HepG2 (cell line): Measurements from ENCODE around the gene EXPH5. TPM values are rescaled to one million over a fixed set of nuclear protein-coding genes. Genes with fewer than 3 reads are reported as not detected.
A peak's percentile ranks its signal among the peaks of the same experiment; 100 is the strongest.

Source experiments
- ARID4A ChIP-seq: sonication (generic); formaldehyde crosslinking; IDR thresholded peaks from 2 replicates; pipeline ENCODE4 v1.5.0; 2020; ENCODE audit warnings: mild to moderate bottlenecking, missing genetic modification reagents, borderline replicate concordance
- CREB1 ChIP-seq, 2 experiments: fragments of 450-650 bp in 1 of 2; IDR thresholded peaks; 2 replicates each; pipeline ENCODE4 v1.6.1; 2016 to 2017; ENCODE audit warnings: control low read depth in 1 of 2, mild to moderate bottlenecking in 1 of 2, missing compliant biosample characterization in 1 of 2, missing genetic modification characterization in 1 of 2
- CSRNP1 ChIP-seq: sonication (generic); formaldehyde crosslinking; IDR thresholded peaks from 2 replicates; pipeline ENCODE4 v1.8.1; 2023; ENCODE audit warnings: mild to moderate bottlenecking, missing genetic modification reagents
- E2F2 ChIP-seq: sonication (generic); formaldehyde crosslinking; IDR thresholded peaks from 2 replicates; pipeline ENCODE4 v1.4.0; 2020; ENCODE audit warnings: missing genetic modification reagents, borderline replicate concordance
- GATAD2A ChIP-seq: IDR thresholded peaks from 2 replicates; pipeline ENCODE4 v1.6.1; 2016
- GLI4 ChIP-seq: sonication (generic); formaldehyde crosslinking; IDR thresholded peaks from 2 replicates; pipeline ENCODE4 v1.5.1; 2020; ENCODE audit warnings: missing genetic modification reagents, mild to moderate bottlenecking, moderate library complexity, borderline replicate concordance
- KDM2A ChIP-seq: sonication (generic); formaldehyde crosslinking; IDR thresholded peaks from 2 replicates; pipeline ENCODE4 v1.4.0; 2020; ENCODE audit warnings: low read depth, missing genetic modification reagents, borderline replicate concordance
- TEAD3 ChIP-seq: optimal IDR thresholded peaks from 2 replicates; pipeline ENCODE3; 2016; ENCODE audit warnings: borderline replicate concordance
- TERF1 ChIP-seq: sonication (generic); formaldehyde crosslinking; IDR thresholded peaks from 2 replicates; pipeline ENCODE4 v1.8.0; 2022; ENCODE audit warnings: mild to moderate bottlenecking, missing genetic modification reagents, moderate library complexity
- ZBED4 ChIP-seq: sonication (generic); formaldehyde crosslinking; IDR thresholded peaks from 2 replicates; pipeline ENCODE4 v1.4.0; 2020; ENCODE audit warnings: missing genetic modification reagents, borderline replicate concordance
- ZFP82 ChIP-seq: sonication (generic); formaldehyde crosslinking; IDR thresholded peaks from 2 replicates; pipeline ENCODE4 v1.5.1; 2020; ENCODE audit warnings: mild to moderate bottlenecking, missing genetic modification reagents, borderline replicate concordance
- ZNF333 ChIP-seq: sonication (generic); formaldehyde crosslinking; IDR thresholded peaks from 2 replicates; pipeline ENCODE4 v1.4.0; 2020; ENCODE audit warnings: mild to moderate bottlenecking, missing genetic modification reagents, borderline replicate concordance
- ZNF563 ChIP-seq: sonication (generic); formaldehyde crosslinking; IDR thresholded peaks from 2 replicates; pipeline ENCODE4 v1.8.0; 2022; ENCODE audit warnings: mild to moderate bottlenecking, moderate library complexity, missing genetic modification reagents
- ZNF768 ChIP-seq: sonication (generic); formaldehyde crosslinking; IDR thresholded peaks from 2 replicates; pipeline ENCODE4 v1.4.0; 2020; ENCODE audit warnings: missing genetic modification reagents
- polyA plus RNA-seq, 8 experiments: library from polyadenylated mRNA; depleted of rRNA in 3 of 8; stranded (reverse) in 7 of 8; unstranded in 1 of 8; fragments of >200 nt; fragmentation: Illumina TruSeq in 4 of 8; extraction: Trizol in 4 of 8; gene quantifications; 2 replicates each; pipeline versions ENCODE4 v1.2.1 to v1.2.3, GENCODE V29; 2011 to 2016; ENCODE audit warnings: low read depth in 4 of 8, missing spikeins in 1 of 8, mixed read lengths in 1 of 8; ENCODE audit not compliant: insufficient read depth in 1 of 8
- total RNA-seq, 5 experiments: library from RNA; depleted of rRNA; stranded (reverse); fragments of >200 nt; fragmentation: Illumina TruSeq; extraction: Trizol; gene quantifications; 2 replicates each; pipeline ENCODE4 v1.2.3, GENCODE V29; 2016; ENCODE audit warnings: low read depth in 1 of 5

Gene EXPH5
- total and polyA plus RNA-seq, 2 of the 13 experiments (the other 11 are each of a cell fraction or from before 2014, with no cell fraction given) = under 0.01 to 0.02 TPM

GRCh38 chr11:108498046-108498815 is 95.3 kb downstream of the EXPH5 start, which contains the start of gene POGLUT3 (continued):
- TF ChIP-seq ZBED4 (CRISPR knock-in tag) = peak; percentile 35; the same call in 1 of the 2 replicates
- TF ChIP-seq CSRNP1 (CRISPR knock-in tag) = 0 out of 2 replicates have a peak, but pooled peaks have one; percentile 45
- TF ChIP-seq CREB1 (IDR thresholded peaks at IDR 0.05) = no peak
- no peak for TF ChIP-seq CREB1 (CRISPR knock-in tag; IDR thresholded peaks at IDR 0.05)
- TF ChIP-seq ARID4A (CRISPR knock-in tag) = 0 out of 2 replicates have a peak, but pooled peaks have one; percentile 45
- TF ChIP-seq GATAD2A (CRISPR knock-in tag) = no peak
- peak; percentile 54 for TF ChIP-seq TEAD3 (CRISPR knock-in tag)
- TF ChIP-seq TERF1 (CRISPR knock-in tag) = no peak
- TF ChIP-seq ZNF563 = peak; percentile 95
- peak; percentile 25; the same call in 1 of the 2 replicates for TF ChIP-seq ZFP82 (CRISPR knock-in tag)
- peak; percentile 70; the same call in 1 of the 2 replicates for TF ChIP-seq GLI4
- TF ChIP-seq ZNF333 (CRISPR knock-in tag) = peak; percentile 40; the same call in 1 of the 2 replicates
- TF ChIP-seq ZNF768 = peak; percentile 78
- TF ChIP-seq E2F2 = peak; percentile 70; the same call in 1 of the 2 replicates
- peak; percentile 57; the same call in 1 of the 2 replicates for TF ChIP-seq KDM2A (CRISPR knock-in tag)
